D341Med (cell line): ENCODE data around the gene SEC24C.
"Not testable (repeated sequence)": the region's sequence is repeated elsewhere in the genome, so short reads cannot be mapped to it uniquely, and the experiment has no call there.

Experiments
- DNase-seq: peaks from one replicate; pipeline ENCODE4 v3.0.0; 2012; ENCODE audit warnings: low spot score

The SEC24C gene

GRCh38 chr10:73796035-73796434, 51.9 kb downstream of the SEC24C start:
- DNase-seq: not testable (repeated sequence)

- DNase-seq: no peak
Observed at GRCh38 chr10:73796766-73797165, 52.6 kb downstream of the SEC24C start.

GRCh38 chr10:73797324-73798025, 53.3 kb downstream of the SEC24C start:
- no peak for DNase-seq

GRCh38 chr10:73798087-73798486, 53.9 kb downstream of the SEC24C start:
- DNase-seq: no peak

- no peak for DNase-seq
Observed at GRCh38 chr10:73798927-73799560, 54.9 kb downstream of the SEC24C start.

- no peak for DNase-seq
Observed at GRCh38 chr10:73799899-73800559, 55.9 kb downstream of the SEC24C start.

- DNase-seq: no peak
Observed at GRCh38 chr10:73800560-73801252, 56.5 kb downstream of the SEC24C start.

- no peak for DNase-seq
Observed at GRCh38 chr10:73801253-73801590, 57.0 kb downstream of the SEC24C start.

- no peak for DNase-seq
Observed at GRCh38 chr10:73802276-73802991, 58.3 kb downstream of the SEC24C start.

GRCh38 chr10:73803680-73804286, 59.6 kb downstream of the SEC24C start:
- no peak for DNase-seq

- DNase-seq: no peak
Observed at GRCh38 chr10:73806176-73806950, 62.2 kb downstream of the SEC24C start.

- no peak for DNase-seq
Observed at GRCh38 chr10:73807471-73807870, 63.3 kb downstream of the SEC24C start.

GRCh38 chr10:73808021-73808815, 64.0 kb downstream of the SEC24C start:
- no peak for DNase-seq

- no peak for DNase-seq
Observed at GRCh38 chr10:73809061-73809818, 65.1 kb downstream of the SEC24C start.

- DNase-seq: no peak
Observed at GRCh38 chr10:73810358-73810734, 66.2 kb downstream of the SEC24C start.

- DNase-seq: no peak
Observed at GRCh38 chr10:73810735-73811465, 66.7 kb downstream of the SEC24C start.

GRCh38 chr10:73812657-73813056, 68.5 kb downstream of the SEC24C start:
- DNase-seq: no peak

GRCh38 chr10:73813333-73813732, 69.2 kb downstream of the SEC24C start:
- DNase-seq: no peak
